SK-N-SH treated with all-trans-retinoic acid at 6 μM for 48 hours (cell line): ENCODE measurements around the gene KLC1.

Experiments
- ATAC-seq: fragments of 200-7000 bp; cut with Tn5 transposase; 3 replicates; pipeline ENCODE4 v1.9.1; 2020; ENCODE audit warnings: mild to moderate bottlenecking, moderate library complexity
- ARNTL ChIP-seq: fragments of 450-650 bp; formaldehyde crosslinking; IDR thresholded peaks from 2 replicates; pipeline ENCODE4 v1.5.0; 2020; ENCODE audit warnings: low read depth, mild to moderate bottlenecking, moderate library complexity, borderline replicate concordance
- BACH2 ChIP-seq: fragments of 250-450 bp; sonication (Bioruptor Pico); IDR thresholded peaks from 2 replicates; pipeline ENCODE4 v1.9.0; 2021; ENCODE audit warnings: mild to moderate bottlenecking, borderline replicate concordance
- CSDC2 ChIP-seq: fragments of 250-450 bp; sonication (Bioruptor Pico); IDR thresholded peaks from 2 replicates; pipeline ENCODE4 v1.5.0; 2020; ENCODE audit warnings: mild to moderate bottlenecking, moderate library complexity
- CSRNP3 ChIP-seq: fragments of 250-450 bp; sonication (Bioruptor Pico); IDR thresholded peaks from 2 replicates; pipeline ENCODE4 v1.5.1; 2021; ENCODE audit warnings: mild to moderate bottlenecking, moderate library complexity
- ESRRG ChIP-seq: fragments of 250-450 bp; sonication (Bioruptor Pico); IDR thresholded peaks from 2 replicates; pipeline ENCODE4 v1.6.1; 2021; ENCODE audit warnings: mild to moderate bottlenecking
- GLIS3 ChIP-seq: fragments of 250-450 bp; sonication (Bioruptor Pico); IDR thresholded peaks from 2 replicates; pipeline ENCODE4 v1.5.0; 2020; ENCODE audit warnings: mild to moderate bottlenecking, moderate library complexity
- ISL1 ChIP-seq: fragments of 250-450 bp; sonication (Bioruptor Pico); IDR thresholded peaks from 2 replicates; pipeline ENCODE4 v2.1.2; 2022; ENCODE audit warnings: mild to moderate bottlenecking, moderate library complexity
- PATZ1 ChIP-seq: fragments of 250-450 bp; sonication (Bioruptor Pico); IDR thresholded peaks from 2 replicates; pipeline ENCODE4 v1.8.0; 2020; ENCODE audit warnings: mild to moderate bottlenecking, moderate library complexity, borderline replicate concordance
- PPARA ChIP-seq: fragments of 250-450 bp; sonication (Bioruptor Pico); IDR thresholded peaks from 2 replicates; pipeline ENCODE4 v1.5.0; 2020; ENCODE audit warnings: mild to moderate bottlenecking, borderline replicate concordance
- RARB ChIP-seq: fragments of 250-450 bp; sonication (Bioruptor Pico); IDR thresholded peaks from 2 replicates; pipeline ENCODE4 v1.8.0; 2021; ENCODE audit warnings: mild to moderate bottlenecking, moderate library complexity
- SNAI2 ChIP-seq: fragments of 250-450 bp; sonication (Bioruptor Pico); IDR thresholded peaks from 2 replicates; pipeline ENCODE4 v1.5.0; 2020; ENCODE audit warnings: mild to moderate bottlenecking, moderate library complexity
- TCF4 ChIP-seq: fragments of 250-450 bp; sonication (Bioruptor Pico); IDR thresholded peaks from 2 replicates; pipeline ENCODE4 v1.8.0; 2021; ENCODE audit warnings: mild to moderate bottlenecking, moderate library complexity, borderline replicate concordance
- TOX ChIP-seq: fragments of 250-450 bp; sonication (Bioruptor Pico); IDR thresholded peaks from 2 replicates; pipeline ENCODE4 v1.8.0; 2021; ENCODE audit warnings: mild to moderate bottlenecking, moderate library complexity, borderline replicate concordance
- TSHZ2 ChIP-seq: fragments of 250-450 bp; sonication (Bioruptor Pico); IDR thresholded peaks from 2 replicates; pipeline ENCODE4 v1.5.0; 2020; ENCODE audit warnings: mild to moderate bottlenecking, moderate library complexity
- ZC3H10 ChIP-seq: fragments of 250-450 bp; sonication (Bioruptor Pico); IDR thresholded peaks from 2 replicates; pipeline ENCODE4 v1.5.1; 2021; ENCODE audit warnings: mild to moderate bottlenecking, moderate library complexity
- ZFP30 ChIP-seq: fragments of 450-650 bp; formaldehyde crosslinking; IDR thresholded peaks from 2 replicates; pipeline ENCODE4 v1.5.0; 2022; ENCODE audit warnings: mild to moderate bottlenecking, moderate library complexity
- ZNF565 ChIP-seq: fragments of 450-650 bp; formaldehyde crosslinking; conservative IDR thresholded peaks from 2 replicates; pipeline ENCODE4 v1.5.0; 2020; ENCODE audit warnings: low read depth, mild to moderate bottlenecking, moderate library complexity
- ZNF70 ChIP-seq: fragments of 450-650 bp; formaldehyde crosslinking; IDR thresholded peaks from 2 replicates; pipeline ENCODE4 v1.5.0; 2020; ENCODE audit warnings: mild to moderate bottlenecking, moderate library complexity
- ZNF8 ChIP-seq: fragments of 450-650 bp; formaldehyde crosslinking; IDR thresholded peaks from 2 replicates; pipeline ENCODE4 v1.5.0; 2020; ENCODE audit warnings: mild to moderate bottlenecking, moderate library complexity
- TF ChIP-seq, protein P1 (sequence below): fragments of 250-450 bp; sonication (Bioruptor Pico); IDR thresholded peaks from 2 replicates; pipeline ENCODE4 v1.8.0; 2021; ENCODE audit warnings: low read depth, mild to moderate bottlenecking, moderate library complexity, borderline replicate concordance
- TF ChIP-seq, protein P2 (sequence below): fragments of 250-450 bp; sonication (Bioruptor Pico); IDR thresholded peaks from 2 replicates; pipeline ENCODE4 v1.5.1; 2020; ENCODE audit warnings: low read depth, mild to moderate bottlenecking, moderate library complexity

KLC1 gene

DNA sequence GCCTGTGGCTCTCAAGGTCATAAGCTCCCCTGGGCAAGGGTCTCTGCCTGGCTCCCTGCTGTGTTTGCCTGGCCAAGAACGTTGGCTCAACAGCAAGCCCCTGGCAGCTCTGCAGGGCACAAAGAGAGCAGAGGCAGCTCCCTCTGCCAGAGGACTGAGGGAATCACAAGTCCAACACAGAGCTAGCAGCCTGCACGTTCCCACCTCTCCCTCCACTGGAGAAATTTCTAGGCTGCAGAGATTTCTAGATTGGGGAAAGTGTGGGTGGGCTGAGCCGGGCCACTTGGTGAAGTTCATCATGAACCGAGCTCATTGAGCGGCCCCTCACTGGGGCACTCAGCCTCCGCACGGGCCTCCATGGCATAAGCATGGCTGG, 106.4 kb downstream of the KLC1 start:
- no peak for ATAC-seq
- TF ChIP-seq ISL1 (CRISPR knock-in tag) (no peak), SNAI2 (CRISPR knock-in tag) (no peak), ESRRG (no peak), PPARA (no peak), TOX (CRISPR knock-in tag) (no peak), PATZ1 (CRISPR knock-in tag) (no peak), GLIS3 (no peak), TSHZ2 (CRISPR knock-in tag) (no peak), ZNF70 (CRISPR knock-in tag) (no peak), ZFP30 (CRISPR knock-in tag) (no peak), ZNF565 (CRISPR knock-in tag) (no peak), RARB (CRISPR knock-in tag) (no peak), ZC3H10 (CRISPR knock-in tag) (no peak), TCF4 (no peak), CSDC2 (CRISPR knock-in tag) (no peak), BACH2 (CRISPR knock-in tag) (no peak), CSRNP3 (CRISPR knock-in tag) (no peak), ZNF8 (no peak)
- TF ChIP-seq, protein P1, sequence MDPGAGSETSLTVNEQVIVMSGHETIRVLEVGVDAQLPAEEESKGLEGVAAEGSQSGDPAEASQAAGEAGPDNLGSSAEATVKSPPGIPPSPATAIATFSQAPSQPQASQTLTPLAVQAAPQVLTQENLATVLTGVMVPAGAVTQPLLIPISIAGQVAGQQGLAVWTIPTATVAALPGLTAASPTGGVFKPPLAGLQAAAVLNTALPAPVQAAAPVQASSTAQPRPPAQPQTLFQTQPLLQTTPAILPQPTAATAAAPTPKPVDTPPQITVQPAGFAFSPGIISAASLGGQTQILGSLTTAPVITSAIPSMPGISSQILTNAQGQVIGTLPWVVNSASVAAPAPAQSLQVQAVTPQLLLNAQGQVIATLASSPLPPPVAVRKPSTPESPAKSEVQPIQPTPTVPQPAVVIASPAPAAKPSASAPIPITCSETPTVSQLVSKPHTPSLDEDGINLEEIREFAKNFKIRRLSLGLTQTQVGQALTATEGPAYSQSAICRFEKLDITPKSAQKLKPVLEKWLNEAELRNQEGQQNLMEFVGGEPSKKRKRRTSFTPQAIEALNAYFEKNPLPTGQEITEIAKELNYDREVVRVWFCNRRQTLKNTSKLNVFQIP (CRISPR knock-in tag), result no peak

- TF ChIP-seq ZNF70 (CRISPR knock-in tag) (no peak), TSHZ2 (CRISPR knock-in tag) (no peak), CSRNP3 (CRISPR knock-in tag) (no peak), ARNTL (CRISPR knock-in tag) (no peak), CSDC2 (CRISPR knock-in tag) (no peak), PPARA (no peak), PATZ1 (CRISPR knock-in tag) (no peak), TCF4 (no peak), ISL1 (CRISPR knock-in tag) (no peak), ZC3H10 (CRISPR knock-in tag) (no peak)
- TF ChIP-seq, protein P2, sequence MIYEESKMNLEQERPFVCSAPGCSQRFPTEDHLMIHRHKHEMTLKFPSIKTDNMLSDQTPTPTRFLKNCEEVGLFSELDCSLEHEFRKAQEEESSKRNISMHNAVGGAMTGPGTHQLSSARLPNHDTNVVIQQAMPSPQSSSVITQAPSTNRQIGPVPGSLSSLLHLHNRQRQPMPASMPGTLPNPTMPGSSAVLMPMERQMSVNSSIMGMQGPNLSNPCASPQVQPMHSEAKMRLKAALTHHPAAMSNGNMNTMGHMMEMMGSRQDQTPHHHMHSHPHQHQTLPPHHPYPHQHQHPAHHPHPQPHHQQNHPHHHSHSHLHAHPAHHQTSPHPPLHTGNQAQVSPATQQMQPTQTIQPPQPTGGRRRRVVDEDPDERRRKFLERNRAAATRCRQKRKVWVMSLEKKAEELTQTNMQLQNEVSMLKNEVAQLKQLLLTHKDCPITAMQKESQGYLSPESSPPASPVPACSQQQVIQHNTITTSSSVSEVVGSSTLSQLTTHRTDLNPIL (CRISPR knock-in tag), result no peak
Measured at GRCh38 chr14:103735815-103736545, 107.0 kb downstream of the KLC1 start.

More at GRCh38 chr14:103735815-103736545, 107.0 kb downstream of the KLC1 start:
- no peak for ATAC-seq
